HepG2 (cell line): ENCODE data around the gene ALDH3B1. TPM values are rescaled to one million over a fixed set of nuclear protein-coding genes. Genes with fewer than 3 reads are reported as not detected.

Experiments used
- ATAC-seq: fragments of 200-7000 bp; cut with Tn5 transposase; 3 replicates; pipeline ENCODE4 v1.9.1; 2020; ENCODE audit warnings: mild to moderate bottlenecking, moderate library complexity
- BruUV-seq: library from RNA; stranded (reverse); fragments of 400-500 nt; replicated peaks from 2 replicates; lab custom pipeline; 2021; lab: Mats Ljungman, UMichigan
- CTCF ChIA-PET: fragments of 300-600 bp; formaldehyde crosslinking; extraction: SDS; loops from one replicate; lab custom pipeline; 2021; ENCODE audit warnings: low total read pairs, inconsistent platforms, low intra/inter-chr PET ratio; lab: Yijun Ruan, JAX
- POLR2A ChIA-PET: fragments of 350-600 bp; sonication (Branson Sonifier 250); formaldehyde crosslinking; loops from one replicate; lab custom pipeline; 2020; ENCODE audit warnings: antibody characterized with exemption, inconsistent platforms; lab: Yijun Ruan, JAX
- DNase-seq: peaks from one replicate; pipeline ENCODE4 v3.0.0-alpha.2; 2015; ENCODE audit warnings: low spot score
- FAIRE-seq: peaks from 3 replicates; lab custom pipeline; 2011; peaks lifted over from hg19 to GRCh38; lab: Jason Lieb, UNC
- H2AFZ ChIP-seq: one replicate; pipeline ENCODE4 v1.6.1; 2011; ENCODE audit warnings: low read length, inconsistent platforms
- H3K27ac ChIP-seq: fragments of 300-600 bp; 3 replicates; pipeline ENCODE4 v1.8.0; 2011; ENCODE audit warnings: mixed run types, mild to moderate bottlenecking, mixed read lengths, low read length, inconsistent platforms; ENCODE audit not compliant: insufficient read depth; ENCODE audit errors: extremely low read length
- H3K27me3 ChIP-seq, 2 experiments: fragments of 200-600 bp in 1 of 2; 2 replicates in 1 of 2; 3 replicates in 1 of 2; pipeline versions ENCODE4 v1.6.0 to v1.8.0; 2011; ENCODE audit warnings: low read length in 2 of 2, mild to moderate bottlenecking in 2 of 2, moderate library complexity in 2 of 2, inconsistent platforms in 1 of 2; ENCODE audit not compliant: insufficient read depth in 2 of 2, control insufficient read depth in 1 of 2
- H3K36me3 ChIP-seq, 2 experiments: fragments of 200-600 bp in 1 of 2; replicated peaks in 1 of 2; 2 replicates in 1 of 2; 3 replicates in 1 of 2; pipeline versions ENCODE4 v1.5.1 to v1.8.0; 2011; ENCODE audit warnings: low read length in 2 of 2, inconsistent platforms in 1 of 2; ENCODE audit not compliant: insufficient read depth in 2 of 2, control insufficient read depth in 1 of 2
- H3K4me1 ChIP-seq: 2 replicates; pipeline ENCODE4 v1.5.1; 2012; ENCODE audit warnings: low read length, inconsistent platforms; ENCODE audit not compliant: insufficient read depth
- H3K4me2 ChIP-seq: 2 replicates; pipeline ENCODE4 v1.6.0; 2011; ENCODE audit warnings: low read depth, low read length, inconsistent platforms
- H3K4me3 ChIP-seq, 3 experiments: fragments of 200-600 bp in 1 of 3; sonication (generic), shearing (Covaris generic) in 1 of 3; replicated peaks in 1 of 3; 2 replicates each; pipeline ENCODE4 v1.5.1; 2011 to 2016; ENCODE audit warnings: low read length in 3 of 3, inconsistent platforms in 2 of 3, low read depth in 2 of 3, mild to moderate bottlenecking in 2 of 3, control low read depth in 1 of 3, mixed read lengths in 1 of 3; ENCODE audit not compliant: insufficient read depth in 1 of 3
- H3K79me2 ChIP-seq: one replicate; pipeline ENCODE4 v1.6.1; 2011; ENCODE audit warnings: low read length, inconsistent platforms; ENCODE audit not compliant: insufficient read depth
- H3K9ac ChIP-seq: 2 replicates; pipeline ENCODE4 v1.6.0; 2011; ENCODE audit warnings: mild to moderate bottlenecking, low read depth, low read length, inconsistent platforms; ENCODE audit not compliant: insufficient read depth
- H3K9me3 ChIP-seq: 2 replicates; pipeline ENCODE4 v1.5.1; 2012; ENCODE audit warnings: mild to moderate bottlenecking, low read length
- H4K20me1 ChIP-seq: 2 replicates; pipeline ENCODE4 v1.6.0; 2011; ENCODE audit warnings: inconsistent platforms, mild to moderate bottlenecking, low read length, moderate library complexity; ENCODE audit not compliant: insufficient read depth
- ARID4A ChIP-seq: sonication (generic); formaldehyde crosslinking; IDR thresholded peaks from 2 replicates; pipeline ENCODE4 v1.5.0; 2020; ENCODE audit warnings: mild to moderate bottlenecking, missing genetic modification reagents, borderline replicate concordance
- BRF2 ChIP-seq: sonication (generic); formaldehyde crosslinking; IDR thresholded peaks from 2 replicates; pipeline ENCODE4 v1.8.1; 2022; ENCODE audit warnings: mild to moderate bottlenecking, missing genetic modification reagents
- KLF12 ChIP-seq: sonication (generic); formaldehyde crosslinking; IDR thresholded peaks from 2 replicates; pipeline ENCODE4 v1.4.0; 2020; ENCODE audit warnings: missing genetic modification reagents, borderline replicate concordance
- PATZ1 ChIP-seq: sonication (generic); formaldehyde crosslinking; IDR thresholded peaks from 2 replicates; pipeline ENCODE4 v1.4.0; 2020; ENCODE audit warnings: missing genetic modification reagents
- RFXAP ChIP-seq: sonication (generic); formaldehyde crosslinking; IDR thresholded peaks from 2 replicates; pipeline ENCODE4 v1.4.0; 2020; ENCODE audit warnings: missing genetic modification reagents, borderline replicate concordance
- RNF2 ChIP-seq: fragments of 450-650 bp; conservative IDR thresholded peaks from 2 replicates; pipeline ENCODE4 v1.6.1; 2016; ENCODE audit warnings: low read depth
- TRAFD1 ChIP-seq: sonication (generic); formaldehyde crosslinking; IDR thresholded peaks from 2 replicates; pipeline ENCODE4 v1.5.1; 2020; ENCODE audit warnings: missing genetic modification reagents, mild to moderate bottlenecking, borderline replicate concordance
- ZC3H13 ChIP-seq: sonication (generic); formaldehyde crosslinking; IDR thresholded peaks from 2 replicates; pipeline ENCODE4 v1.8.1; 2023; ENCODE audit warnings: mild to moderate bottlenecking, missing genetic modification reagents, moderate library complexity
- ZFX ChIP-seq: sonication (generic); formaldehyde crosslinking; IDR thresholded peaks from 2 replicates; pipeline ENCODE4 v1.4.0; 2020; ENCODE audit warnings: mild to moderate bottlenecking, low read depth, missing genetic modification reagents, moderate library complexity
- ZNF136 ChIP-seq: sonication (generic); formaldehyde crosslinking; IDR thresholded peaks from 2 replicates; pipeline ENCODE4 v1.8.1; 2022; ENCODE audit warnings: low read depth, mild to moderate bottlenecking, moderate library complexity, missing genetic modification reagents
- ZNF292 ChIP-seq: sonication (generic); formaldehyde crosslinking; IDR thresholded peaks from 2 replicates; pipeline ENCODE4 v1.8.1; 2022; ENCODE audit warnings: mild to moderate bottlenecking, low read depth, missing genetic modification reagents, borderline replicate concordance
- ZSCAN29 ChIP-seq: sonication (generic); formaldehyde crosslinking; conservative IDR thresholded peaks from 2 replicates; pipeline ENCODE4 v1.4.0; 2020; ENCODE audit warnings: mild to moderate bottlenecking, missing genetic modification reagents
- WGBS: methylation state at CpG from one replicate; pipeline ENCODE4 v1.1.6; 2017; ENCODE audit warnings: low lambda C conversion rate; 5-methylcytosine and 5-hydroxymethylcytosine counted together
- in situ Hi-C: cut with HindIII; loops from 2 replicates; pipeline ENCODE4 v1.10.0; 2017; ENCODE audit warnings: low pct_unique_long_range_greater_than_20kb; ENCODE audit not compliant: extremely low pct_ligation_motif_present
- intact Hi-C: fragments of 100-400 bp; cut with micrococcal nuclease; formaldehyde crosslinking; loops from one replicate; pipeline ENCODE4 v1.10.0; 2022; ENCODE audit not compliant: unreplicated experiment
- polyA plus RNA-seq, 8 experiments: library from polyadenylated mRNA; depleted of rRNA in 3 of 8; stranded (reverse) in 7 of 8; unstranded in 1 of 8; fragments of >200 nt; fragmentation: Illumina TruSeq in 4 of 8; extraction: Trizol in 4 of 8; gene quantifications; 2 replicates each; pipeline versions ENCODE4 v1.2.1 to v1.2.3, GENCODE V29; 2011 to 2016; ENCODE audit warnings: low read depth in 4 of 8, missing spikeins in 1 of 8, mixed read lengths in 1 of 8; ENCODE audit not compliant: insufficient read depth in 1 of 8
- total RNA-seq, 5 experiments: library from RNA; depleted of rRNA; stranded (reverse); fragments of >200 nt; fragmentation: Illumina TruSeq; extraction: Trizol; gene quantifications; 2 replicates each; pipeline ENCODE4 v1.2.3, GENCODE V29; 2016; ENCODE audit warnings: low read depth in 1 of 5

The ALDH3B1 gene
- total and polyA plus RNA-seq, 2 of the 13 experiments (the other 11 are each of a cell fraction or from before 2014, with no cell fraction given), result 4.0 to 6.7 TPM

GRCh38 chr11:68008381-68009337, 1.5 kb upstream of the ALDH3B1 start:
- H3K4me3 ChIP-seq, result peak overlapping the region in 2 of 3 experiments; percentile 41 to 77; a peak in 3 of 6 replicates
- ChIA-PET CTCF (interaction anchor here (1.4 kb wide), 1 partner anchor 12 kb away, joined by 7 read pairs; no protein-coding TSS in a partner anchor), POLR2A (interaction anchor here (1.3 to 2.9 kb wide), 2 partner anchors 23 to 29 kb away, joined by 3 to 15 read pairs; no protein-coding TSS in a partner anchor)
- peak overlapping the region; percentile 96 for H3K4me2 ChIP-seq
- H4K20me1 ChIP-seq, result no peaks in the 10 kb centered on the region
- in situ Hi-C loops (no loop called here), intact Hi-C loops (loop anchor here (1.0 kb wide), 1 partner anchor 9 kb away; no protein-coding TSS in a partner anchor)
- H3K36me3 ChIP-seq, result no peaks in the 10 kb centered on the region
- 37% methylated on average over 8 of the region's 27 CpGs for WGBS
- no peak overlapping the region for H2AFZ ChIP-seq
- H3K4me1 ChIP-seq, result peaks cover 91% of the 10 kb centered on the region
- H3K79me2 ChIP-seq, result no peaks in the 10 kb centered on the region
- no peaks in the 10 kb centered on the region for H3K27me3 ChIP-seq
- H3K9me3 ChIP-seq, result no peaks in the 10 kb centered on the region
- no peak for DNase-seq
- no peak overlapping the region for H3K27ac ChIP-seq
- BruUV-seq, result no TSS peak
- H3K9ac ChIP-seq, result 0 out of 2 replicates have a peak overlapping the region, but pooled peaks have one; percentile 76
- no peak for ATAC-seq
- FAIRE-seq, result no peak
- no peak for TF ChIP-seq RFXAP (CRISPR knock-in tag)
- TF ChIP-seq TRAFD1, result no peak
- 0 out of 2 replicates have a peak, but pooled peaks have one; percentile 19 for TF ChIP-seq PATZ1 (CRISPR knock-in tag)
- no peak for TF ChIP-seq ARID4A (CRISPR knock-in tag)
- no peak for TF ChIP-seq BRF2 (CRISPR knock-in tag)
- no peak for TF ChIP-seq ZNF136
- 0 out of 2 replicates have a peak, but pooled peaks have one; percentile 18 for TF ChIP-seq ZC3H13 (CRISPR knock-in tag)
- no peak for TF ChIP-seq KLF12 (CRISPR knock-in tag)
- no peak for TF ChIP-seq ZSCAN29 (CRISPR knock-in tag)
- TF ChIP-seq RNF2, result no peak
- no peak for TF ChIP-seq ZFX (CRISPR knock-in tag)
- no peak for TF ChIP-seq ZNF292 (CRISPR knock-in tag)
